ENCODE measurements around the gene UBE3C.

GRCh38 chr7:157246052-157246451 lies 107.3 kb downstream of the UBE3C start:
- TF ChIP-seq POLR2AphosphoS5 (IDR thresholded peaks at IDR 0.05) = no peak
- no peak for TF ChIP-seq CTCF (IDR thresholded peaks at IDR 0.05)
- no peak for TF ChIP-seq EP300 (IDR thresholded peaks at IDR 0.05)

All from gastroesophageal sphincter (tissue), 3 donors.